ENCODE measurements around the gene HIBCH. TPM values are rescaled to one million over a fixed set of nuclear protein-coding genes. Genes with fewer than 3 reads are reported as not detected.

Gene HIBCH
- 36.0 TPM for polyA plus RNA-seq (2013, experiment 1 of 2)
- 37.8 TPM for polyA plus RNA-seq (2013, experiment 2 of 2)

DNA sequence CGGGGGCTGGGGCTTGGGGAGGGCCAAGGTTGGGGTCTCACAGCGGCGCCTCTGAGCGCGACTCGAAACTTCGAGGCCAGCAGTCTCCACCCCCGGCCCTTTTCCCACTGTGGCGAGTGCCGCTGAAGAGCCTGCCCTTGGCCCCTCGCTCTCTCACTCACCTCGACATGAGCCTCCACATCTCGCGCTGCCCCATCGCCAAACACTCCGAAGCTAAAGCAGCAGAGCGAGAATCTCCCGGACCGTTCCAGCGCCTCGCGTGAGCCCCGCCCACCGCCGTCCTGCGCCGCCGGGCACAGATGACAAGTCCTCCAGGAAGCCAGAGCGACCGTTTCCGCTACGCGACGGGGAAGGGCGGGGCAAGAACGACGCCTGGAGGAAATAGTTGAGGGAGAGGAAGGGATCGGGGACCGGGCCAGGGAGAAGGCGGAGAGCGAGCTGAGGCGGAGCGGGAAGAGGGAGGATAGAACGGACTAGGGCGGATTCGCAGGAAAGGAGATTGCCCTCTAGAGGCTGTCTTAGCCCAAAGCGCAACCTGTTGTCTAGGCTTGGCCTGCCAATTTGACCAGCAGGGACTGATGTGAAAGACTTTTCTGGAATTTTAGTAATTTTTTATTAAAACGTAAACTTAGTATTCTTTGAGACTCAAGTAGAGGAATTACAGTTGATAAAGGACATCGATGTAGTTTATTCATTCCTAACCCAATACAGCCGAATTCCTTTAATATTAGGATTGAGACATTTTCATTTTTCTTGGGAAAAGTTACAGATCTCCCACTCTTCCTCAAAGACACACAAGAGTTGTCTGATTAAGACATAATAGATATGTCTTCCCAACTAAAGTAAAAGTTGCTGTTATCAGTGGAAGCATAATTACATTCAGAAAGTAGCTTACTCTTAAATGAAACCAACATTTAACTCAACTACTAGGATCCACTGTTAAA, at the start of gene HIBCH:
TSS of gene HIBCH (minus strand) at position 272 of the 944 bp plus-strand sequence. CDS start at position 196, 76 bp downstream.
- Histone ChIP-seq H4K91ac (ENCODE audit: low read depth, low read length, poor library complexity) (peak within 1 kb of the TSS; percentile 68), H3K27ac (replicated peaks; ENCODE audit: low read length) (peak within 1 kb of the TSS; percentile 64), H3K79me1 (ENCODE audit: low read depth, low read length) (peaks cover 4% of the 10 kb centered on the region), H2AFZ (ENCODE audit: low read length) (peak within 1 kb of the TSS; percentile 90), H2AK5ac (ENCODE audit: low read depth, low read length) (no peak within 1 kb of the TSS), H3K36me3 (replicated peaks in 1 of 2; ENCODE audit: control insufficient read depth in 2 of 2, insufficient read depth in 2 of 2, low read length in 2 of 2) (peaks cover 0 to 8% of the 10 kb centered on the region in 2 donors), H3K4ac (ENCODE audit: low read length) (no peak within 1 kb of the TSS), H2BK120ac (ENCODE audit: low read depth, low read length) (no peak within 1 kb of the TSS), H3K4me3 (ENCODE audit: low read length in 2 of 2) (peak within 1 kb of the TSS; percentile 76 to 90), H2BK12ac (ENCODE audit: low read length) (no peak within 1 kb of the TSS), H3K9ac (ENCODE audit: low read depth, low read length, poor library complexity) (peak within 1 kb of the TSS; percentile 78), H3K27me3 (ENCODE audit: control insufficient read depth in 3 of 3, insufficient read depth in 3 of 3, low read depth in 1 of 3, low read length in 3 of 3) (no peaks in the 10 kb centered on the region), H2BK15ac (ENCODE audit: low read length) (no peak within 1 kb of the TSS), H3K14ac (ENCODE audit: low read length) (no peak within 1 kb of the TSS), H3K18ac (ENCODE audit: low read length) (peak within 1 kb of the TSS; percentile 61), H3K4me1 (ENCODE audit: control insufficient read depth in 2 of 2, insufficient read depth in 1 of 2, low read depth in 1 of 2, low read length in 2 of 2) (peaks cover 4% of the 10 kb centered on the region in 2 donors), H2BK5ac (ENCODE audit: low read length) (no peak within 1 kb of the TSS), H3K9me3 (replicated peaks in 1 of 2; ENCODE audit: control insufficient read depth in 2 of 2, insufficient read depth in 1 of 2, low read depth in 1 of 2, low read length in 2 of 2) (no peaks in the 10 kb centered on the region), H4K8ac (ENCODE audit: low read depth, low read length) (no peak within 1 kb of the TSS), H3K23ac (ENCODE audit: low read depth, low read length, poor library complexity) (no peak within 1 kb of the TSS), H3K4me2 (ENCODE audit: insufficient read depth, low read length, poor library complexity, severe bottlenecking) (peak within 1 kb of the TSS; percentile 59)
- WGBS, 2 donors (ENCODE audit: extremely low coverage in 2 of 2, insufficient read length in 2 of 2, insufficient replicate concordance in 1 of 2): no CpG with 5 or more reads among the region's 50 CpGs
- peak; percentile 98 for DNase-seq (ENCODE audit: low spot score)

DNA sequence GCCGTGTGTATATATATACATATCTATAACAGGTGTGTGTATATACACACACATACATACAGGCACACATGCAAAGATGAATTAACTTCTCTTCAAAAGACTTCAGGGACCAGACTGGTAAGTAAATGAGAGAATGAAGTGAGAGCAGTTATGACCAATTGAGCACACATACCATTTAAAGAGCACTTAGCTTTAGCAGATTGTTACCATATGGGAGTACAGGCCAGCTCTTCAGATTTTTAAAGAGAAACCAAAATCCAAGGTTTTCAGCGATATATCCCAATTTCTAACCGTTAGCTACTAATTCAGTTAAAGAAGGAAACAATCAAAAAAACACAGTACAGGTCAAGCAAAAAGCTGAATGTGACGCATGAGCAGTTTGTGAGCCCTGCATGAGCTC, 47.5 kb upstream of the HIBCH start:
- Histone ChIP-seq H3K27me3 (ENCODE audit: control insufficient read depth in 3 of 3, insufficient read depth in 3 of 3, low read depth in 1 of 3, low read length in 3 of 3) (no peaks in the 10 kb centered on the region), H3K9ac (ENCODE audit: low read depth, low read length, poor library complexity) (no peak overlapping the region), H3K36me3 (replicated peaks in 1 of 2; ENCODE audit: control insufficient read depth in 2 of 2, insufficient read depth in 2 of 2, low read length in 2 of 2) (peaks cover 0 to 6% of the 10 kb centered on the region in 2 donors), H3K4me2 (ENCODE audit: insufficient read depth, low read length, poor library complexity, severe bottlenecking) (no peak overlapping the region), H3K79me1 (ENCODE audit: low read depth, low read length) (no peaks in the 10 kb centered on the region), H4K91ac (ENCODE audit: low read depth, low read length, poor library complexity) (no peak overlapping the region), H4K8ac (ENCODE audit: low read depth, low read length) (no peak overlapping the region), H3K18ac (ENCODE audit: low read length) (no peak overlapping the region), H3K9me3 (replicated peaks in 1 of 2; ENCODE audit: control insufficient read depth in 2 of 2, insufficient read depth in 1 of 2, low read depth in 1 of 2, low read length in 2 of 2) (no peaks in the 10 kb centered on the region), H2BK120ac (ENCODE audit: low read depth, low read length) (no peak overlapping the region), H3K14ac (ENCODE audit: low read length) (no peak overlapping the region), H2AK5ac (ENCODE audit: low read depth, low read length) (no peak overlapping the region), H3K23ac (ENCODE audit: low read depth, low read length, poor library complexity) (no peak overlapping the region), H2BK15ac (ENCODE audit: low read length) (no peak overlapping the region), H3K4ac (ENCODE audit: low read length) (no peak overlapping the region), H3K27ac (replicated peaks; ENCODE audit: low read length) (no peak overlapping the region), H2BK12ac (ENCODE audit: low read length) (no peak overlapping the region), H3K4me1 (ENCODE audit: control insufficient read depth in 2 of 2, insufficient read depth in 1 of 2, low read depth in 1 of 2, low read length in 2 of 2) (no peaks in the 10 kb centered on the region), H2BK5ac (ENCODE audit: low read length) (no peak overlapping the region), H3K4me3 (ENCODE audit: low read length in 2 of 2) (no peak overlapping the region), H2AFZ (ENCODE audit: low read length) (no peak overlapping the region)
- DNase-seq (ENCODE audit: low spot score): no peak
- WGBS, 2 donors (ENCODE audit: extremely low coverage in 2 of 2, insufficient read length in 2 of 2, insufficient replicate concordance in 1 of 2): no CpG with 5 or more reads among the region's 4 CpGs

DNA sequence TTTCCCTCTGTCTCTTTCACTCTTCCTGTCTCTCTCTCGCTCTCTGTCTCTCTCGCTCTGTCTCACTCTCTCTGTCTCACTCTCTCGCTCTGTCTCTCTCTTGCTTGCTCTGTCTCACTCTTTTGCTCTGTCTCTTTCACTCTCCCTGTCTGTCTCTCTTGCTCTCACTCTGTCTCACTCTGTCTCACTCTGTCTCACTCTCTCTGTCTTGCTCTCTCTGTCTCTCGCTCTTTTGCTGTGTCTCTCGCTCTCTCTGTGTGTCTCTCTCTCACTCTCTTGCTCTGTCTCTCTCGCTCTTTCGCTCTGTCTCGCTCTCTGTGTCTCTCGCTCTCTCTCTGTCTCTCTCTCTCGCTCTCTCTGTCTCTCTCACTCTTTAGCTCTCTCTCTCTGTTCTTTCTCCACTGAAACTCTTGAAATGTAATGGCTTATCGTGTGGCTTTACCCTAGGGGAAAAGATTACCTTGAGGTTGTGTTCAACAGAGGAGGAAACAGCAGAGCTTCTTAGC, 46.7 kb upstream of the HIBCH start:
- Histone ChIP-seq H2AK5ac (ENCODE audit: low read depth, low read length) (no peak overlapping the region), H2BK120ac (ENCODE audit: low read depth, low read length) (no peak overlapping the region), H3K27ac (replicated peaks; ENCODE audit: low read length) (no peak overlapping the region), H2BK5ac (ENCODE audit: low read length) (no peak overlapping the region), H2AFZ (ENCODE audit: low read length) (no peak overlapping the region), H3K4me1 (ENCODE audit: control insufficient read depth in 2 of 2, insufficient read depth in 1 of 2, low read depth in 1 of 2, low read length in 2 of 2) (no peaks in the 10 kb centered on the region), H3K4me2 (ENCODE audit: insufficient read depth, low read length, poor library complexity, severe bottlenecking) (no peak overlapping the region), H3K14ac (ENCODE audit: low read length) (no peak overlapping the region), H4K91ac (ENCODE audit: low read depth, low read length, poor library complexity) (no peak overlapping the region), H4K8ac (ENCODE audit: low read depth, low read length) (no peak overlapping the region), H3K4me3 (ENCODE audit: low read length in 2 of 2) (no peak overlapping the region), H3K79me1 (ENCODE audit: low read depth, low read length) (no peaks in the 10 kb centered on the region), H2BK12ac (ENCODE audit: low read length) (no peak overlapping the region), H3K36me3 (replicated peaks in 1 of 2; ENCODE audit: control insufficient read depth in 2 of 2, insufficient read depth in 2 of 2, low read length in 2 of 2) (peaks cover 0 to 6% of the 10 kb centered on the region in 2 donors), H2BK15ac (ENCODE audit: low read length) (no peak overlapping the region), H3K23ac (ENCODE audit: low read depth, low read length, poor library complexity) (no peak overlapping the region), H3K9me3 (replicated peaks in 1 of 2; ENCODE audit: control insufficient read depth in 2 of 2, insufficient read depth in 1 of 2, low read depth in 1 of 2, low read length in 2 of 2) (no peaks in the 10 kb centered on the region), H3K18ac (ENCODE audit: low read length) (no peak overlapping the region), H3K4ac (ENCODE audit: low read length) (no peak overlapping the region), H3K27me3 (ENCODE audit: control insufficient read depth in 3 of 3, insufficient read depth in 3 of 3, low read depth in 1 of 3, low read length in 3 of 3) (no peaks in the 10 kb centered on the region), H3K9ac (ENCODE audit: low read depth, low read length, poor library complexity) (no peak overlapping the region)
- DNase-seq (ENCODE audit: low spot score): no peak
- WGBS, 2 donors (ENCODE audit: extremely low coverage in 2 of 2, insufficient read length in 2 of 2, insufficient replicate concordance in 1 of 2): no CpG with 5 or more reads among the region's 11 CpGs

DNA sequence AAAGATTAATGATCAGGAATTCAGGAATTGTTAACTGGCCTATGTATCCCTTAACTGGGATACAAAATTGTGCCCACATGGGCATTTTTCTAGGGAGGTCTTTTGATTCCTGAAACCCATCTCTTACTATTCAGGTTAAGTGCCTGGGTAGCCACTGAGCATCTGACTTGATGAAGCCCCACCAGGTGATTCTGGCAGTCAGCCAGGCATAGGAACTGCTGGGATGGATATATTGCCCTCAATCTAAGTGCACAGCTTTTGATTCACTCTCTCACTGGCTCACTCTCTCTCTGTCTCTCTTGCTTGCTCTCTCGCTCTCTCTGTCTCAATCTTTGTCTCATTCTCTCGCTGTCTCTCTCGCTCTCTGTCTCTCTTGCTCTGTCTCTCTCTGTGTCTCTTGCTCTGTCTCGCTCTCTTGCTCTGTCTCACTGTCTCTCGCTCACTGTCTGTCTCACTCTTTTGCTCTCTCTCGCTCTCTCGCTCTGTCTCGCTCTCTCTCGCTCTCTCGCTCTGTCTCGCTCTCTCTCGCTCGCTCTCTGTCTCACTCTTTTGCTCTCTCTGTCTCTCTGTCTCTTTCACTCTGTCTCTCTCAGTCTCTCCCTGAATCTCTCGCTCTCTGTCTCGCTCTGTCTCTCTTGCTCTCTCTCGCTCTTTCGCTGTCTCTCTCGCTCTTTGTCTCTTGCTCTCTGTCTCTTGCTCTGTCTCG, 46.0 kb upstream of the HIBCH start:
- H3K14ac ChIP-seq (ENCODE audit: low read length): no peak overlapping the region
- WGBS, 2 donors (ENCODE audit: extremely low coverage in 2 of 2, insufficient read length in 2 of 2, insufficient replicate concordance in 1 of 2): no CpG with 5 or more reads among the region's 19 CpGs
- DNase-seq (ENCODE audit: low spot score): no peak
- no peak overlapping the region for H3K18ac ChIP-seq (ENCODE audit: low read length)
- H2AFZ ChIP-seq (ENCODE audit: low read length): no peak overlapping the region
- no peak overlapping the region for H3K9ac ChIP-seq (ENCODE audit: low read depth, low read length, poor library complexity)
- no peak overlapping the region for H4K91ac ChIP-seq (ENCODE audit: low read depth, low read length, poor library complexity)
- no peak overlapping the region for H3K4me3 ChIP-seq (ENCODE audit: low read length in 2 of 2)
- no peak overlapping the region for H2BK5ac ChIP-seq (ENCODE audit: low read length)
- no peaks in the 10 kb centered on the region for H3K79me1 ChIP-seq (ENCODE audit: low read depth, low read length)
- H2AK5ac ChIP-seq (ENCODE audit: low read depth, low read length): no peak overlapping the region
- no peak overlapping the region for H3K23ac ChIP-seq (ENCODE audit: low read depth, low read length, poor library complexity)
- peaks cover 0 to 4% of the 10 kb centered on the region in 2 donors for H3K36me3 ChIP-seq (replicated peaks in 1 of 2; ENCODE audit: control insufficient read depth in 2 of 2, insufficient read depth in 2 of 2, low read length in 2 of 2)
- H2BK120ac ChIP-seq (ENCODE audit: low read depth, low read length): no peak overlapping the region
- no peak overlapping the region for H4K8ac ChIP-seq (ENCODE audit: low read depth, low read length)
- H3K4me2 ChIP-seq (ENCODE audit: insufficient read depth, low read length, poor library complexity, severe bottlenecking): no peak overlapping the region
- H3K27me3 ChIP-seq (ENCODE audit: control insufficient read depth in 3 of 3, insufficient read depth in 3 of 3, low read depth in 1 of 3, low read length in 3 of 3): no peaks in the 10 kb centered on the region
- no peak overlapping the region for H2BK15ac ChIP-seq (ENCODE audit: low read length)
- no peak overlapping the region for H2BK12ac ChIP-seq (ENCODE audit: low read length)
- no peaks in the 10 kb centered on the region for H3K4me1 ChIP-seq (ENCODE audit: control insufficient read depth in 2 of 2, insufficient read depth in 1 of 2, low read depth in 1 of 2, low read length in 2 of 2)
- H3K9me3 ChIP-seq (replicated peaks in 1 of 2; ENCODE audit: control insufficient read depth in 2 of 2, insufficient read depth in 1 of 2, low read depth in 1 of 2, low read length in 2 of 2): no peaks in the 10 kb centered on the region
- H3K4ac ChIP-seq (ENCODE audit: low read length): no peak overlapping the region
- H3K27ac ChIP-seq (replicated peaks; ENCODE audit: low read length): no peak overlapping the region

Data from neuronal stem cell (in vitro differentiated cells).